HCT116 (cell line): ENCODE measurements around the gene NDRG3. TPM values are rescaled to one million over a fixed set of nuclear protein-coding genes. Genes with fewer than 3 reads are reported as not detected.
A peak's percentile ranks its signal among the peaks of the same experiment; 100 is the strongest.

Experiments
- ATAC-seq: fragments of 200-7000 bp; cut with Tn5 transposase; 2 replicates; pipeline ENCODE4 v1.9.1; 2020; ENCODE audit warnings: mild to moderate bottlenecking, moderate library complexity
- BruUV-seq: library from RNA; stranded (reverse); fragments of 400-500 nt; replicated peaks from 2 replicates; lab custom pipeline; 2021; lab: Mats Ljungman, UMichigan
- CTCF ChIA-PET: fragments of 300-600 bp; sonication (Branson Sonifier 250); formaldehyde crosslinking; loops from one replicate; lab custom pipeline; 2021; ENCODE audit warnings: antibody characterized with exemption; lab: Charles Lee
- POLR2A ChIA-PET: fragments of 300-600, 350-600 bp; sonication (Branson Sonifier 250); formaldehyde crosslinking; loops from one replicate; lab custom pipeline; 2021; ENCODE audit warnings: antibody characterized with exemption; lab: Charles Lee
- RAD21 ChIA-PET, 2 experiments: fragments of 300-600 bp; sonication (Branson Sonifier 250); formaldehyde crosslinking; loops; one replicate each; lab custom pipeline; 2023; ENCODE audit warnings: low total read pairs in 2 of 2; ENCODE audit not compliant: uncharacterized antibody in 2 of 2, unreplicated experiment in 2 of 2, low non-redundant PET in 1 of 2; lab: Charles Lee
- DNase-seq: peaks from one replicate; pipeline ENCODE4 v3.0.0-alpha.2; 2010; ENCODE audit warnings: low read depth, low spot score
- H2AFZ ChIP-seq: fragments of 200-600 bp; shearing (Covaris generic), sonication (generic); 2 replicates; pipeline ENCODE4 v1.6.1; 2017; ENCODE audit warnings: low read depth, mixed run types, mixed read lengths, antibody characterized with exemption, low read length; ENCODE audit not compliant: poor library complexity, severe bottlenecking
- H3K27ac ChIP-seq: 2 replicates; pipeline ENCODE4 v1.5.1; 2012; ENCODE audit warnings: low read depth, low read length
- H3K27me3 ChIP-seq: fragments of 200-600 bp; sonication (generic); 2 replicates; pipeline ENCODE4 v1.6.1; 2016; ENCODE audit warnings: mixed run types, low read length, mixed read lengths; ENCODE audit not compliant: insufficient read depth
- H3K36me3 ChIP-seq, 2 experiments: fragments of 200-500 bp in 1 of 2; fragments of 200-600 bp in 1 of 2; sonication (Bioruptor generic) in 1 of 2; sonication (generic) in 1 of 2; 2 replicates each; pipeline versions ENCODE4 v1.5.1 to v1.6.1; 2014 to 2016; ENCODE audit warnings: low read length in 2 of 2, inconsistent platforms in 1 of 2, mixed read lengths in 1 of 2, mixed run types in 1 of 2; ENCODE audit not compliant: insufficient read depth in 2 of 2, control insufficient read depth in 1 of 2
- H3K4me1 ChIP-seq, 2 experiments: fragments of 200-600 bp in 1 of 2; sonication (generic) in 1 of 2; 2 replicates each; pipeline versions ENCODE4 v1.5.1 to v1.6.1; 2012 to 2017; ENCODE audit warnings: low read length in 2 of 2, inconsistent platforms in 1 of 2, mild to moderate bottlenecking in 1 of 2, mixed read lengths in 1 of 2, mixed run types in 1 of 2, moderate library complexity in 1 of 2; ENCODE audit not compliant: insufficient read depth in 2 of 2, control insufficient read depth in 1 of 2
- H3K4me2 ChIP-seq: fragments of 200-600 bp; sonication (generic); 2 replicates; pipeline ENCODE4 v1.6.1; 2017; ENCODE audit warnings: mixed run types, low read length, mixed read lengths
- H3K4me3 ChIP-seq, 2 experiments: fragments of 200-600 bp in 1 of 2; sonication (generic) in 1 of 2; replicated peaks in 1 of 2; 2 replicates each; pipeline ENCODE4 v1.5.1; 2011 to 2016; ENCODE audit warnings: low read length in 2 of 2, control low read depth in 1 of 2, low read depth in 1 of 2, mild to moderate bottlenecking in 1 of 2, mixed read lengths in 1 of 2, mixed run types in 1 of 2
- H3K79me2 ChIP-seq: fragments of 200-600 bp; sonication (generic); 2 replicates; pipeline ENCODE4 v1.6.1; 2017; ENCODE audit warnings: mild to moderate bottlenecking, mixed run types, low read length, moderate library complexity, mixed read lengths; ENCODE audit not compliant: insufficient read depth
- H3K9ac ChIP-seq: fragments of 200-600 bp; sonication (generic); 2 replicates; pipeline ENCODE4 v1.6.1; 2016; ENCODE audit warnings: low read length, mixed read lengths
- H3K9me2 ChIP-seq: fragments of 200-600 bp; sonication (generic), shearing (Covaris generic); 2 replicates; pipeline ENCODE4 v1.6.1; 2017; ENCODE audit warnings: mixed run types, mild to moderate bottlenecking, moderate library complexity; ENCODE audit not compliant: insufficient read depth
- H3K9me3 ChIP-seq, 2 experiments: fragments of 200-500 bp in 1 of 2; fragments of 200-600 bp in 1 of 2; sonication (Bioruptor generic) in 1 of 2; sonication (generic) in 1 of 2; 2 replicates each; pipeline ENCODE4 v1.6.1; 2014 to 2017; ENCODE audit warnings: low read length in 2 of 2, mixed read lengths in 2 of 2, inconsistent platforms in 1 of 2, low read depth in 1 of 2, mild to moderate bottlenecking in 1 of 2, mixed run types in 1 of 2, moderate library complexity in 1 of 2; ENCODE audit not compliant: control insufficient read depth in 1 of 2, insufficient read depth in 1 of 2
- H4K20me1 ChIP-seq: fragments of 200-600 bp; sonication (generic), shearing (Covaris generic); 2 replicates; pipeline ENCODE4 v1.6.1; 2017; ENCODE audit warnings: mixed run types, mild to moderate bottlenecking, moderate library complexity; ENCODE audit not compliant: insufficient read depth
- CBX3 ChIP-seq: IDR thresholded peaks from 2 replicates; pipeline ENCODE4 v1.6.1; 2012; ENCODE audit warnings: low read depth
- CEBPB ChIP-seq: IDR thresholded peaks from 2 replicates; pipeline ENCODE4 v1.6.1; 2012; ENCODE audit warnings: low read depth
- POLR2A ChIP-seq: IDR thresholded peaks from 2 replicates; pipeline ENCODE4 v1.7.0; 2011; ENCODE audit warnings: borderline replicate concordance; ENCODE audit not compliant: insufficient read depth, insufficient read length; ENCODE audit errors: extremely low read depth
- POLR2AphosphoS5 ChIP-seq: IDR thresholded peaks from 2 replicates; pipeline ENCODE4 v1.6.1; 2011; ENCODE audit warnings: mild to moderate bottlenecking, low read depth, low read length, moderate library complexity
- SP1 ChIP-seq: IDR thresholded peaks from 2 replicates; pipeline ENCODE4 v1.6.1; 2012; ENCODE audit warnings: low read depth
- YY1 ChIP-seq: IDR thresholded peaks from 2 replicates; pipeline ENCODE4 v1.6.1; 2011; ENCODE audit warnings: low read length, low read depth, moderate library complexity, mild to moderate bottlenecking; ENCODE audit not compliant: insufficient replicate concordance; ENCODE audit errors: extremely low read depth
- ZFX ChIP-seq: fragments of 450-650 bp; IDR thresholded peaks from 2 replicates; pipeline ENCODE4 v1.6.1; 2017
- ZNF274 ChIP-seq: fragments of 200-500 bp; sonication (Bioruptor generic); IDR thresholded peaks from 2 replicates; pipeline ENCODE4 v1.6.1; 2014; ENCODE audit warnings: mild to moderate bottlenecking, low read depth, low read length, inconsistent platforms
- intact Hi-C: fragments of 100-400 bp; cut with micrococcal nuclease; formaldehyde crosslinking; loops from 2 replicates; pipeline ENCODE4 v1.10.0; 2022
- total RNA-seq: library from RNA; stranded (reverse); gene quantifications from one replicate; pipeline ENCODE4 v1.2.1, GENCODE V29; 2021; ENCODE audit not compliant: unreplicated experiment
- TF ChIP-seq, protein P1 (sequence below): IDR thresholded peaks from 2 replicates; pipeline ENCODE4 v1.6.1; 2011; ENCODE audit warnings: mild to moderate bottlenecking, low read length, moderate library complexity; ENCODE audit not compliant: insufficient replicate concordance; ENCODE audit errors: extremely low read depth

The NDRG3 gene
- total RNA-seq, 1 experiment from 2014 or later = 29.3 TPM

DNA sequence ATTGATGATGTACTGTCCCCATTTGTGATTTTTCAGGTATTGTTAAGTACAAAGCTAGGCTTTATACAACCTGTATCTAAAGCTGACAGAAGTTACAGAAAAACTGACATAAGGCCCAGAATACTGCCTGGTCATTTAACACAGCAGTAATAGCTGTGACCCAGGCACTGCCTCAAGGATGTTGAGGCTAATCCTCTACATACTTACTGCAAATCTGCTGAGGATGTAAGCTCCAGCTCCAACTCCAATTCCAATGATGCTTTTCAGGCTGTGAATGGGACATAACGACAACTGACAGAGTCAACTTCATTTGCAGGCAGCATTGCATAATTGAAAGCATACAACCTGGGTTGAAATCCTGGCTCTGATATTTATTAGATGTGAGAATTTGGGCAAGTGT is 63.6 kb downstream of the NDRG3 start:
- H3K79me2 ChIP-seq = no peaks in the 10 kb centered on the region
- ChIA-PET CTCF (interaction anchor here (1.2 kb wide), 1 partner anchor 126 kb away, joined by 3 read pairs; no protein-coding TSS in a partner anchor), POLR2A (no interaction called here), RAD21 (no interaction called here)
- H4K20me1 ChIP-seq = no peaks in the 10 kb centered on the region
- no peak overlapping the region for H3K4me2 ChIP-seq
- no peak for TF ChIP-seq ZNF274
- TF ChIP-seq, protein P1, sequence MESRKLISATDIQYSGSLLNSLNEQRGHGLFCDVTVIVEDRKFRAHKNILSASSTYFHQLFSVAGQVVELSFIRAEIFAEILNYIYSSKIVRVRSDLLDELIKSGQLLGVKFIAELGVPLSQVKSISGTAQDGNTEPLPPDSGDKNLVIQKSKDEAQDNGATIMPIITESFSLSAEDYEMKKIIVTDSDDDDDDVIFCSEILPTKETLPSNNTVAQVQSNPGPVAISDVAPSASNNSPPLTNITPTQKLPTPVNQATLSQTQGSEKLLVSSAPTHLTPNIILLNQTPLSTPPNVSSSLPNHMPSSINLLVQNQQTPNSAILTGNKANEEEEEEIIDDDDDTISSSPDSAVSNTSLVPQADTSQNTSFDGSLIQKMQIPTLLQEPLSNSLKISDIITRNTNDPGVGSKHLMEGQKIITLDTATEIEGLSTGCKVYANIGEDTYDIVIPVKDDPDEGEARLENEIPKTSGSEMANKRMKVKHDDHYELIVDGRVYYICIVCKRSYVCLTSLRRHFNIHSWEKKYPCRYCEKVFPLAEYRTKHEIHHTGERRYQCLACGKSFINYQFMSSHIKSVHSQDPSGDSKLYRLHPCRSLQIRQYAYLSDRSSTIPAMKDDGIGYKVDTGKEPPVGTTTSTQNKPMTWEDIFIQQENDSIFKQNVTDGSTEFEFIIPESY = no peak
- TF ChIP-seq SP1 = no peak
- TF ChIP-seq YY1 = no peak
- no peak for TF ChIP-seq ZFX
- no peak for TF ChIP-seq POLR2AphosphoS5
- no peak for TF ChIP-seq CBX3
- ATAC-seq = no peak
- no TSS peak for BruUV-seq
- peaks cover 4 to 6% of the 10 kb centered on the region in 2 experiments; a peak in 2 of 4 replicates for H3K36me3 ChIP-seq
- H3K4me1 ChIP-seq = no peaks in the 10 kb centered on the region
- H3K9ac ChIP-seq = no peak overlapping the region
- H3K27ac ChIP-seq = no peak overlapping the region
- no peaks in the 10 kb centered on the region for H3K9me2 ChIP-seq
- no peak for DNase-seq
- no peaks in the 10 kb centered on the region for H3K9me3 ChIP-seq
- H3K27me3 ChIP-seq = no peaks in the 10 kb centered on the region
- no peak overlapping the region for H2AFZ ChIP-seq
- H3K4me3 ChIP-seq = no peak overlapping the region
- intact Hi-C loops = no loop called here

DNA sequence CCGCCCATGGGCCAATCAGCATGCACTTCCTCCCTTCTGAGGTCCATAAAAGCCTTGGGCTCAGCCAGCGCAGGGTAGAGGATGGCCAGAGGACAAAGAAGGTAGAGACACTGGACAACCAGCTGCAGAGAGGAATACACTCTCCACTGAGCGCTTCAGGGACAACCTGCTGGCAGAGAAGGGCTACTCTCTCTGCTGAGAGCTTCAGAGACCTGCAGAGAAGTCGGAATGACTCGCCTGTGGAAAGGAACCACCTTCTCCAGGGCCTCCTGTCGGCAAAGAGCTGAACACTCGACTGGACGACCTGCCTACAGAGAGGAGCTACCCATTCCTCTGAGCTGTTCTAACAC is 68.5 kb downstream of the NDRG3 start:
- RAD21 ChIA-PET = no interaction called here
- H3K4me1 ChIP-seq = no peaks in the 10 kb centered on the region

More for the DNA sequence above, 68.5 kb downstream of the NDRG3 start:
- Histone ChIP-seq H3K79me2 (no peaks in the 10 kb centered on the region), H3K27me3 (no peaks in the 10 kb centered on the region), H3K4me3 (no peak overlapping the region), H2AFZ (no peak overlapping the region), H3K4me2 (no peak overlapping the region), H3K36me3 (peaks cover 4 to 6% of the 10 kb centered on the region in 2 experiments; a peak in 2 of 4 replicates), H3K9ac (no peak overlapping the region), H3K9me2 (no peaks in the 10 kb centered on the region), H3K27ac (no peak overlapping the region), H4K20me1 (no peaks in the 10 kb centered on the region), H3K9me3 (no peaks in the 10 kb centered on the region)
- DNase-seq (no peak), ATAC-seq (peak; percentile 18; the same call in 1 of the 2 replicates)
- TF ChIP-seq POLR2A = peak; percentile 99
- no peak for TF ChIP-seq CEBPB
- no TSS peak for BruUV-seq
- CTCF ChIA-PET = interaction anchor here (1.4 kb wide), 1 partner anchor 131 kb away, joined by 3 read pairs; no protein-coding TSS in a partner anchor
- intact Hi-C loops = no loop called here
- POLR2A ChIA-PET = no interaction called here
